GM21576 (cell line): Measurements from ENCODE around the gene SGCD.
"Not testable (repeated sequence)": the region's sequence is repeated elsewhere in the genome, so short reads cannot be mapped to it uniquely, and the experiment has no call there.

Experiments used
- ATAC-seq: cut with Tn5 transposase; IDR thresholded peaks from one replicate; pipeline ENCODE4 v1.9.1; 2021; ENCODE audit warnings: mild to moderate bottlenecking, moderate library complexity; ENCODE audit not compliant: unreplicated experiment

Gene SGCD

DNA sequence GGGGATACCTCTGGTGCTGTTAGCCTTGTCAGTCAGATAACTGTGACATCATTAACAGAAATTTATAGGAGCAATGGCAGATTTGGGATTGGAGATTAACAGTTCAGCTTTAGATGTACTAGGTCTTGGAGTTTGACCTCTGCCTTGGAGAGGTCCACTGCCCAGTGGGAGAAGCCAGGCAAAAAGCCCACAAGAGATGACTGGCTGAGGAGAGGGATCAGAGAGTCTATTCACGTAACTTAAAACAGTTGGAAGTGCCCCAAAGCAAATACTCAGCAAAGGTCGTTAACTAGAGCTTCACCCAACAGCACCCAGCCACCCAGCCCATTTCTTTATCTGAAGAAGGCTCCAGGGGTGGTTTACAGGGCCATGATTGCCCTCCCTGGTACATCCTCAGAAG, 290.5 kb downstream of the SGCD start:
- no peak for ATAC-seq

DNA sequence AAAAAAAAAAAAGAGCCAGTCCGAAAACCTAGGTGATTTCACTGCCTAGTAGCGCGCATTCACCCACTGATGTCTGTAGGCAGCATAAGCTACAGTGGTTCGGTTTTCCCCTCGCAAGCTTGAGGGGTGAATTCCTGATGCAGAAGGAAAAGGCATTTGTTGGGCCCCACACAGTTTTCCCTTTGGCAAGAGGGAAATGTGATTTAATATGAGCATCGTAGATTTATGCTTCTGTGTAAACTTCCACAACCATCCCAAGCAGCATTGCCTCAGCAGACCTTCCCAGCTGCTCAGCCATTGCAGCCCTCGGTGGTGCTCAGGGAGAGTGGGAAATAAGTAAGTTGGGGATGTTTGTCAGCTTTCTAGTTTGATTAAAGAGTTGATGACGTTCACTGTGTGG, 291.6 kb downstream of the SGCD start:
- no peak for ATAC-seq

DNA sequence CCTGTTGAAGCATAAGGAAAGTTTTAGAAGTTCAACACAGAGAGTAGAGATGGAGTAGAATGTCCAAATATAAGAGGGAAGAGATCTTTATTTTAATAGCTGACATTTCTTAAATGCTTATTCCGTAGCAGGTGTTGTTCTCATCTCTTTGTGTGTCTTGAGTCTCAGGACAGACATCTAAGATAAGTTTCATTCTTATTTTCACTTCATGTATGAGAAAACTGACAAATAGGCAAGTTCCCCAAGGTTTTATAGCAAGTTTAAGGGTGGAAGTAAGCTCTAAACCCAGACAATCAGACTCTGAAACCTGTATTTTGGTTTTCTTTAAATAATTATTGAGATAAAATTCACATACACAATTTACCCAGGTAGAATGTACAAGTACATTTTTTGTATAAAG, 294.8 kb downstream of the SGCD start:
- ATAC-seq = no peak

DNA sequence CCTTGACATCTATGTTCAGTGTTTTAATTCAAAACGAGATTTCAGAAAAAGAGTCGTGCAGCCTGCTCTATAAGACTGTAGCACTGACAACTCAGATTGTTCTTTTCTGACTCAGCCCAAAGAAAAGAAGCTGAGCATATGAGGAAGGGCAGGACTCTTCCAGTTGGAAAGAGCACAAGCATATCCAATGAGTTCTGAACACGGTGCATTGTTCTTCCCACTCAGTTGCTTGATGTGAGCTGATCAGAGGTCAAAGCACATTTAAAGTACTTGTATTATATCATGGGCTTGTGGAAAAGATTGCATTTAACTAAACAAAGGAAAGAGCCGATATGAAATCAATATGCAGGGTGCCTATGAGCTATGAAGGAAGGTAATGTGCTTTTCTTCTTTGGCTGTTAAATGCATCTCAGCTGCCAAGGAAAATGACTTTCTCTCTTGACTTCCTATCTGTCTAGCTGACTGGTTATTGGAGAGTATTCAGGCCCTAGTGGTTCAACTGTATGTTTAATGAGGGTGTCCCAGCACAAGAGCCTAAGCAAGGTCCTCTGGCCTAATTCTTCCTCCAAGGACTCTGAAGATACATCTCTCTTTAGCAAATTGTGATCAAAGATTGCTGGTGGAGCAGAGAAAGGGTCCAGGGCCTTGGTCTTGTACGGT, 296.5 kb downstream of the SGCD start:
- no peak for ATAC-seq

DNA sequence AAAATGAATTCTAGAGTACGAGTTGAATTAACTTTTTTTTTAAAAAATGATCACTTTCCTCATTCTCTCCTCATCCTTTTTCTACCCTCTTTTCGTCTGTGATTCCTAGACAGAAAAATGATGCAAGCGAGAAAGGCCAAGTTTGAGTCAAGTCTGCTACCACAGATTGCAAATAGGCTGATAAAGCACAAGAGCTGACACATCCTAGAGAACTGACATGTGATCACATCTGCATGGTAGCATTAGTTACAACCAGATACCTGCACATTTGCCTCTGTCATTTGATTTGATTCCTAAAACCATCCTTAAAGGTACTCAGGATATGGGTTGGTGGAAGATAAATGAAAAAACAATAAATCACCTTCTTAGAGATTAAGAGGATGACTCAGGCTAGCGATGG, 297.7 kb downstream of the SGCD start:
- no peak for ATAC-seq

DNA sequence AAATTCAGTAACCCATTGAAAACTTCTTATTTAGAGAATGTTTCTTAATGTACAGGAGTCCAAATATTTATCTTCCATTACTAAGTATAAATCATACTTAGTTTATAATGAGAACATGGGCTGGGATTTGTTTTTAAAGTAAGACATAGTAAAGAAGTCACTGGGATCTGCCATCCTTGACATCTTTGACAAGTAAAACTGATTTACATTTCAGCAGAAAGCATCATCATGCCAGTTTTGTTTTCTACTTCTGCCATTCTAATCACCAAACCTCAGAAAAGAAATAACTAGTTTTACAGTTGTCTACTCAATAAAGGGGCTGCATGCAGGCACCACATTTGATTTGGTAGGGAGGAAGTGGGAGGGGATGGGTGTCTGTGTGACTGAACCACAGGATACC, 301.5 kb downstream of the SGCD start:
- no peak for ATAC-seq

DNA sequence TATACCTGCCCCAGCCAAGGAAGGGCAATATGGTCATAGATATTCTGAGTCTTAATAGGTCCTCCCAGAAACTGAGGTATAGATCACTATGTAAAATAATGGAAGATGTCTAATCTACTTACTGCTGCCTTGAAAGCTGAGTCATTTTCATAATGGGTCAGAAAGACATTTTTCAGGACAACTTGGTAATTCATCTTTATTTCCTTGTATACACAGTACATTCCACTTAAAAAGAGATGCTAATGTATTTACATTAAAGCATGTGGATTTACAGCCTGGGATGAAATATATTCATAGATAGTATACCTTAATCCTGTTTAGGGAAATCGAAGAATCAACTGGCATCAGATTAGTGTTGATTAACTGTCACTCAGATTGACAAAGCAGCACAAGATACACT, 304.0 kb downstream of the SGCD start:
- ATAC-seq = no peak

DNA sequence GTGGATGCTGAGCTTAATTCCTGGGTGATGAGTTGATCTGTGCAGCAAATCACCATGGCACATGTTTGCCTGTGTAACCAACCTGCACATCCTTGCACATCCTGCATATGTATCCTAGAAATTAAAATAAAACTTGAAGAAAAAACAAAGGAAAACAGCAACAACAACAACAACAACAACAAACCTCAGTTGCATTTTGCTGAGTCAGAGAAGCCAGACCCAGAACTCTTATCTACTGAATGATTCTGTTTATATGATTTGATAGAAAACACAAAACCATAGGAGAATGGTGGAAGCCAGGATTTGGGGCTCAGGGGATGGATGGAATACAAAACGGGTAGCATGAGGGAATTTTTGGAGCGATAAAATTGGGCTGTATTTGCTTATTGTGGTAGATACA, 307.3 kb downstream of the SGCD start:
- no peak for ATAC-seq

DNA sequence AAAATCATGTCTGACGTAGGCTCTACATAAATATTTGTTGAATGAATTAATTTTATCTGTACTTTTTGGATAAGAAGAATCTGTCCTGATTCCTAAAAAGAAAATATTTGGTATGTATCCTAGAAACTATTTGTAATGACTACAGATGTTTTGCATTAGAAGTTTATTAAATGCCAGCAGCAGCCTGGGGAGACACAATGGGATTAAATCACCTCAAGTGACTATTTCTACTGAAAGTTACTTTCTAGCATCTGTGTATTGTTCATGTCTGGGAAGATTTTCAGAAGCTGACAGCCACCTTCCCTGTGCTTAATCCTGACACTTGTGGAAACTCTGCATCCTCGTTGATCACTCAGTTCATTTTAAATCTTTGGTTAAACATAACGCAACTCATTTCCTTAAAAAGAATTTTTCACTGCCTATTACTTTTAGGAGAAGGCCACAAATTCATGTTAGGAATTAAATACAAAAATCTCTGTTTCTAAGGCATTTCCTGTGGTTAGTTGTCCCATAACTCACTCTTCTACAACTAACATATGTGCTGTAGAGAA, 313.8 kb downstream of the SGCD start:
- no peak for ATAC-seq

DNA sequence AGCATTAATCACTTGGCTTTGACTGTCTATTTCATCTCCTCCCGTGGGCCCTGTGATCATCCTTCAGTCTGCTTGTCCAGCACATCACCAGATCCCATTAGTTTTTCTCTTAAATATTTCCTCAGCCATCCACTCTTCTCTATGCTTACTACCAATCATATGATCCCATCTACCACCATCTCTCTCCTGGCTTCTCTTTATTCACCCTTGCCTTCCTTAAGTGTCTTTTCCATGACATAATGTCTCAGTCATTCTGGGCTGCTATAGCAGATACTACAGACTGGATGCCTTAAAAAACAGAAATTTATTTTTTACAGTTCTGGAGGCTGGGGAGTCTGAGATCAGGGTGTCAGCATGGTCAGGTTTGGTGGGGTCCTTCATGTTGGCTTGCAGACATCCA, 314.7 kb downstream of the SGCD start:
- ATAC-seq = no peak

DNA sequence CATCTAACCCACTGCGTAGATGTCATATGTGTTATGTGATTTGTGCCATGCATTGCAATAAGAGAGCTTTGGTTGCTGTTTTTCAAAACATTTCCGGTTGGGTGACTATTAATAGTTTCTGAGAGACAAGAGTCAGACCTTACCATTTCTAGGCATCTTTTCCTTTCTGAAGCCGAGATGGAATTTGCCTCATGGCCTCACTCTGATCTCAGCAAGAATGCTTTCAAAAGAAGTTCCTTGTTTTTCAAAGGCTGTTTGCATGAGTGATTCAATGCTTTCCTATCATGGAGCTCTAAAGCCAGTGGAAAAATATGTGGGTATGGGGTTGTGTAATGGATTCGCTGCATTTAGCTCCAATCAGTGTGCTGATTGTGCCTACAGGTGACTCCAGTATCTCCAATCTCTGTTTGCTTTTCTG, 320.1 kb downstream of the SGCD start:
- no peak for ATAC-seq

DNA sequence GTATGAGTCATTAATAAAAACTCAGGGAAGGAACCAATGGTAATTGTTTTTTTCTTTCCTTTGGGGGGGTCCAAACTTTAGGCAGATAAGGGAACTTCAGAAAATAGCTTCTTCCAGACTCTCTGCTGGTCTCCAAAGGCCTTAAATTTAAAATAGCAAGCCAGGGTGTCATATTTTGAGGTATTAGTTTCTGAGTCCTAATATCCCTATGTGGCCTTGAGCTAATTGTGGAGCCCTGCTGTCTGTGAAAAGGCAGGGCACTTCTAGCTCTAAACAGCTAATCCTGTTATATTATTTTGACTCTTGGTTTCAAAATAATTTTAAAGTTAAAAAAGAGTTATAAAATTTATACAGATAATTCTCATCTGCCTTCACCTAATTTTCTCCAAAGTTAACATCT, 327.5 kb downstream of the SGCD start:
- no peak for ATAC-seq

DNA sequence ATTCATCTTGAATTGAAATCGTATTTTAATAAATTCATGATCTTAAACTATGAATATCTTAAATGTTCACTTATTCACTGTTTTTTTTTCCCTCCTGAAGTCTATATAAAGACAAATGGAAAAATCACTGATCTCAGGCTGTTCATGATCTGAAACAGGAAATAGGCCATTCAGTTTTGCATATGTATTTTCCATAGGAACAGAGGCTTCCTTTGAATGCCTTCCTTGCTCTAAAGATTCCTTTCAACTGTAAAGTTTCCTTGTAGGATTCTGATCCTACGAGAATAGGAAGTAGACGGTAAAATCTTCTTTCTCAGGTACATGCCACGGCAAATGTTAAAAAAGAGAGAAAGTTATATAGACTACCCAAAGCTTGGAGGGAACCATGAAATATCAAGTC, 328.8 kb downstream of the SGCD start:
- no peak for ATAC-seq

DNA sequence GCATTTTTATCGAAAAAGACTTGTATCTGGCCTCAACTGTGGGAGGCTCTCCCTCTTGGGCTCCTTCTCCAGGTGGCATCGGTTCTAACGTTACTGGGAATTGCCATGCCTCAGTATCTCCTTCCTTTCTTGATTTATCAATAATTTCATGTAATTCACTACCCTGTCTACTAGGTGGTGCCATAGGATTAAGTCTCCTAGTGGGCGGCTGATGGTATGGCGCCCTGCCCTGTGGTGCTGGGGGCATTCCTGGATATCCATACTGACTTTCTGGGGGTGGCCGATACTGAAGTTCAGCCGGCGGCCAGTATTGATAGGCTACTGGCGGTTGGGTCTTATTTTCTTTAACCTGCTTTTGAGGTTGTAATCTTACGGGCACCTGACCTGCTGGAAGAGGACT, 337.9 kb downstream of the SGCD start:
- not testable (repeated sequence) for ATAC-seq

DNA sequence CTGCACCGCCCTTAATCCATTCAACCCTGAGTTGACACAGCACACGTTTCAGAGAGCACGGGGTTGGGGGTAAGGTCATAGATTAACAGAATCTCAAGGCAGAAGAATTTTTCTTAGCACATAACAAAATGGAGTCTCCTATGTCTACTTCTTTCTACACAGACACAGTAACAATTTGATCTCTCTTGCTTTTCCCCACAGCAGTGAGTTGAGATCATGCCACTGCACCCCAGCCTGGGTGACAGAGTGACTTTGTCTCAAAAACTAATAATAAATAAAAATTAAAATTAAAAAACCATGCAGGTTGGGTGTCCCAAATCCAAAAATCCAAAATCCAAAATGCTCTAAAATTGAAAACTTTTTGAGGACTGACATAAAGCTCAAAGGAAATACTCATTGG, 339.7 kb downstream of the SGCD start:
- ATAC-seq = not testable (repeated sequence)

DNA sequence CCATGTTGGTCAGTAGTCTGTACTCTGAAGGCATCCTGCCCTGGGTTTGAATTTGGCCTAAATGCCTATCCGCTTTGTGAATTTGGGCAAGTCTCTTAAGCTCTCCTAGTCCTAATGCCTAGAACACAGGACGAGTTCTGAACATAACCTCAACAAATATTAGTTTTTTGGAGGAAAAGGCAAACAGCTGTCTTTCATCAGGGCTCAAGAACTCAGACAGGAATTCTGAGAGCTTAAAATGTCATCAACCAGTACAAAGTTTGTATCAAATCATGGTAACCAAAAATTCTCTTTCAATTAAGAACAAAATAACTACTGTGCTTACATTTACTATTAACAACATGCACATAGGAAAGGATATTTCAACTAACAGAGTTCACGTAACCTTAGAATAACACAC, 340.7 kb downstream of the SGCD start:
- no peak for ATAC-seq

DNA sequence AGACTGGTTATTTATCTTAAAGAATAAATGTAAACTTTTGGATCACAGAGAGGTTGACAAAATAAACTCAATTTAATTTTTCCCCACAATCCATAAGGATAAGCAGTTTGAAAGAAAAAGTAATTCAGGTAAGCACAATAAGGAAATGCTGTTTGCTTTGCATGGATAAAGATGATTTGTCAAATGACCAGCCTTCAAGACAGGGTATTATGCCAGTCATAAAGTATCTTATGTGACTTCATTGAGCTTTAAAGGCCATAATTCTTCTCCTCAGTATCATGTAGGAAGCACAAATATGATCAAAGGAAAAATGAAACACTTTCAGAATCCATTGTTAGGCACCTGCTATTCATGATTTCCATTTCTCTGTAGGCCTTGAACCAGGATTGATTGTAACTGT, 342.5 kb downstream of the SGCD start:
- no peak for ATAC-seq

DNA sequence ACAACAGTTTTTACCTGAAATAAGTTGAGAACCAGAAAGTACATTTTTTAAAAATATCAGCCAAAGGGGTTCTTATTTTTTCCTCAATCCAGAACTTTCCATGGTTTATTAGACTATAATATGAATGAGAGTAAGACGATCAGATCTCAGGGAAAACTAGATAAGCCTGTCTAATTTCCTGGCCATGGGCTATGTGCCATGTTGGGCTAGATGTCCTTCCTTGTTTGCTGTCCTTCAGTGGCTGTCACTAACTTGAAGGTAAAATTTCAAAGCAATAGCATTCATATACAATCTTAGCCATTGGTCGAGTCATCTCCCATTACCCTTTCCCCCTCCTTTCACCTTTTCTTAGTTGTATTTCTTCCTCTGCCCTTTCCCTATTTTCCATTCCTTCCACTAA, 343.7 kb downstream of the SGCD start:
- ATAC-seq = no peak

DNA sequence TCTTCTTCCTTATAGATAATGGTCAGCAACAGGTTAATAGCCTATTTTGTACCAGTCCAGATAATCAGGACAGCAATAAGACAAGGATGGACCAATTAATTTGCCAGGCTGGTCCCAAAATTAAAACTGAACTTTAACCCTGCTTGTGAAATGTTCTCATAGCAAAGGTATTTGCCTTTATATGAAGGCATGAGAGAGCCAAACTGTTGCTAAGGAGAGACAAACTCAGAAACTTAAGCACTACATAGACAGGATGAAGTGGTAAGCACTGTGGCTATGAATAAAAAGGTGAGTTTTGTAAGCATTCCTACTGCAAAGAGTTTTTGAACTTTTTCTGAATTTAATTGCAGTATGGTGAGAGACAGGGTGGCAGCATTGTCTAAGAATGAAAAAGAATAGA, 348.4 kb downstream of the SGCD start:
- ATAC-seq = no peak

DNA sequence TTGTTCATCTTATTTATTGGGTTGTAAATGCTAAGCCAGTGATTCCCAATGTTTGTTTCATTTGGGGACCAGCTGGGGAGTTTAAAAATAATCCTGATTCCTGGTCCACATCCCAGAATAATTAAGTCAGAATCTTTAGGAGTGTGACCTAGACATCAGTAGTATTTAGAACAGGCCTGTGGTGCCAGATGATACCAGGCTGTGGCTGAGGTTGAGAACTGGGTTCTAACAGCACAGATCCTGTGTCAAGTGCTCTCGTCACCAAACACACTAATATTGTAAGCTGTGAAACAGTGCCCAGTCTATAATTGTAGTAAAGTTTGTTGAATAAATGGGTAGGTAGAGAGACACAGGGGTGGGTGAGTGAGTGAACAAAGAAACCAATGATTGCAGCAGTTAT, 351.0 kb downstream of the SGCD start:
- ATAC-seq = no peak

DNA sequence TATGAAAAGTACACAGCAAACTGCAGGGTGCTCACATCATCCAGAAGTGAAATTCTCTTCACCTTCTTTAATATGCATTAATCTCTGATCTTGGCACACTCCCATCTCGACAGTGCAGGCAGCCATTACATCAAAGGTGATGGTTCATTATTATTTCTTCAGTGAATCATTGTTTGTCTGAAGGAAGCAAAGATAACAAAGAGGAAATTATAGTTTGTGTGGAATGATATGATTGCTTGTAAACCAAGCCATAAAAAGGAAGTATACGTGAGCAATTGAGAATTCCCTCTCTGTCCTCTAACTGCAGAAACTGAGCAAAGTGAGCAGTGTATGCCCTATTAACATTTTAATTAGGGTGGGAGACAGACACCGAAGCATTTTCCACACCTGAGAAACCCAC, 351.5 kb downstream of the SGCD start:
- ATAC-seq = no peak

DNA sequence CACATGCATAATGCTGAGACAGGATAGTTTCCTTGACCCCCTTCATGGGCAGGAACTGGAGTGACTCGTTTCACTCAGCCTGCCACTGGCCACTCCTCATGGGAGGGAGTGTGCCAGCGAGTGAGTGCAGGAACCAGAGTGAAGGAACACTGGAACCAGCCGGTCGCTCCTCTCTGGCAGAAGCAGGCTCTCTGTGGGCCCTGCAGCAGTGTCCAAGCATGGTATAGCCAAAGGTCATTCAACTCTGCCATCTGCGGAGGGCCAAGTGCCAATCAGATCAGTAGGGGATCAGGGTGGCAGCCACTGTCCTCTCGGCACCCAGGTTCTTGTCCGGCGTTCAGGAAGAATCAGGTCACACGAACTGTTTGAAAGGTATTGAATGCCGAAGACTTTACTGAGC, 353.9 kb downstream of the SGCD start:
- ATAC-seq = no peak

DNA sequence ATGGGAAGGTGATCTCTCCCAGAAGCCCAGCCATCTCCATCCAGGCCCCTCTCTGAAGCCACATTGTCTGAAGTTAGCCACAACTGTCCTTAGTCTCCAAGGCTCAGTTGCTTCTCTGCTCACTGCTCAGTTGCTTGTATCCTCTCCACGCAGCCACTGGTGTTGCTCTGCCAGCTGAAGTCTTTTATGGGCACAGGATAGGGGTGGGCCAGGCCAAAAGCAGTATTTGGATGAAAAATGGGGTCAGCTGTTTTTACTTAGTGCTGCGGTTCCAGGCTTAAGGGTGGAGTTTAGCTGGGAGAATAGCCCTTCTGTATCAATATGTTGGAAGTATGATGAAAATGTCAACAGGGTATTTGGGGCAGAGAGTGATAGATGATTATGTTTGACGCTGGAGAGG, 354.3 kb downstream of the SGCD start:
- no peak for ATAC-seq
